SK-N-SH treated with all-trans-retinoic acid at 6 μM for 48 hours (cell line): ENCODE measurements around the gene RIMBP2.

Experiments used
- ATAC-seq: fragments of 200-7000 bp; cut with Tn5 transposase; 3 replicates; pipeline ENCODE4 v1.9.1; 2020; ENCODE audit warnings: mild to moderate bottlenecking, moderate library complexity
- ARNTL ChIP-seq: fragments of 450-650 bp; formaldehyde crosslinking; IDR thresholded peaks from 2 replicates; pipeline ENCODE4 v1.5.0; 2020; ENCODE audit warnings: low read depth, mild to moderate bottlenecking, moderate library complexity, borderline replicate concordance
- BACH2 ChIP-seq: fragments of 250-450 bp; sonication (Bioruptor Pico); IDR thresholded peaks from 2 replicates; pipeline ENCODE4 v1.9.0; 2021; ENCODE audit warnings: mild to moderate bottlenecking, borderline replicate concordance
- CSDC2 ChIP-seq: fragments of 250-450 bp; sonication (Bioruptor Pico); IDR thresholded peaks from 2 replicates; pipeline ENCODE4 v1.5.0; 2020; ENCODE audit warnings: mild to moderate bottlenecking, moderate library complexity
- ESRRG ChIP-seq: fragments of 250-450 bp; sonication (Bioruptor Pico); IDR thresholded peaks from 2 replicates; pipeline ENCODE4 v1.6.1; 2021; ENCODE audit warnings: mild to moderate bottlenecking
- GLIS3 ChIP-seq: fragments of 250-450 bp; sonication (Bioruptor Pico); IDR thresholded peaks from 2 replicates; pipeline ENCODE4 v1.5.0; 2020; ENCODE audit warnings: mild to moderate bottlenecking, moderate library complexity
- ISL1 ChIP-seq: fragments of 250-450 bp; sonication (Bioruptor Pico); IDR thresholded peaks from 2 replicates; pipeline ENCODE4 v2.1.2; 2022; ENCODE audit warnings: mild to moderate bottlenecking, moderate library complexity
- OSR1 ChIP-seq: fragments of 250-450 bp; sonication (Bioruptor Pico); IDR thresholded peaks from 2 replicates; pipeline ENCODE4 v1.8.0; 2022; ENCODE audit warnings: moderate library complexity, mild to moderate bottlenecking, inconsistent platforms
- PPARA ChIP-seq: fragments of 250-450 bp; sonication (Bioruptor Pico); IDR thresholded peaks from 2 replicates; pipeline ENCODE4 v1.5.0; 2020; ENCODE audit warnings: mild to moderate bottlenecking, borderline replicate concordance
- RARB ChIP-seq: fragments of 250-450 bp; sonication (Bioruptor Pico); IDR thresholded peaks from 2 replicates; pipeline ENCODE4 v1.8.0; 2021; ENCODE audit warnings: mild to moderate bottlenecking, moderate library complexity
- SNAI2 ChIP-seq: fragments of 250-450 bp; sonication (Bioruptor Pico); IDR thresholded peaks from 2 replicates; pipeline ENCODE4 v1.5.0; 2020; ENCODE audit warnings: mild to moderate bottlenecking, moderate library complexity
- TCF4 ChIP-seq: fragments of 250-450 bp; sonication (Bioruptor Pico); IDR thresholded peaks from 2 replicates; pipeline ENCODE4 v1.8.0; 2021; ENCODE audit warnings: mild to moderate bottlenecking, moderate library complexity, borderline replicate concordance
- TOX ChIP-seq: fragments of 250-450 bp; sonication (Bioruptor Pico); IDR thresholded peaks from 2 replicates; pipeline ENCODE4 v1.8.0; 2021; ENCODE audit warnings: mild to moderate bottlenecking, moderate library complexity, borderline replicate concordance
- ZC3H10 ChIP-seq: fragments of 250-450 bp; sonication (Bioruptor Pico); IDR thresholded peaks from 2 replicates; pipeline ENCODE4 v1.5.1; 2021; ENCODE audit warnings: mild to moderate bottlenecking, moderate library complexity
- ZFP3 ChIP-seq: fragments of 250-450 bp; sonication (Bioruptor Pico); IDR thresholded peaks from 2 replicates; pipeline ENCODE4 v1.5.0; 2020; ENCODE audit warnings: mild to moderate bottlenecking, moderate library complexity
- ZFP30 ChIP-seq: fragments of 450-650 bp; formaldehyde crosslinking; IDR thresholded peaks from 2 replicates; pipeline ENCODE4 v1.5.0; 2022; ENCODE audit warnings: mild to moderate bottlenecking, moderate library complexity
- ZNF565 ChIP-seq: fragments of 450-650 bp; formaldehyde crosslinking; conservative IDR thresholded peaks from 2 replicates; pipeline ENCODE4 v1.5.0; 2020; ENCODE audit warnings: low read depth, mild to moderate bottlenecking, moderate library complexity
- ZNF70 ChIP-seq: fragments of 450-650 bp; formaldehyde crosslinking; IDR thresholded peaks from 2 replicates; pipeline ENCODE4 v1.5.0; 2020; ENCODE audit warnings: mild to moderate bottlenecking, moderate library complexity
- ZNF8 ChIP-seq: fragments of 450-650 bp; formaldehyde crosslinking; IDR thresholded peaks from 2 replicates; pipeline ENCODE4 v1.5.0; 2020; ENCODE audit warnings: mild to moderate bottlenecking, moderate library complexity
- TF ChIP-seq, protein P1 (sequence below): fragments of 250-450 bp; sonication (Bioruptor Pico); IDR thresholded peaks from 2 replicates; pipeline ENCODE4 v1.8.0; 2020; ENCODE audit warnings: mild to moderate bottlenecking, moderate library complexity, borderline replicate concordance
- TF ChIP-seq, protein P2 (sequence below): fragments of 250-450 bp; sonication (Bioruptor Pico); IDR thresholded peaks from 2 replicates; pipeline ENCODE4 v1.8.0; 2021; ENCODE audit warnings: low read depth, mild to moderate bottlenecking, moderate library complexity, borderline replicate concordance
- TF ChIP-seq, protein P3 (sequence below): fragments of 250-450 bp; sonication (Bioruptor Pico); IDR thresholded peaks from 2 replicates; pipeline ENCODE4 v1.5.0; 2020; ENCODE audit warnings: mild to moderate bottlenecking, moderate library complexity

Gene RIMBP2

DNA sequence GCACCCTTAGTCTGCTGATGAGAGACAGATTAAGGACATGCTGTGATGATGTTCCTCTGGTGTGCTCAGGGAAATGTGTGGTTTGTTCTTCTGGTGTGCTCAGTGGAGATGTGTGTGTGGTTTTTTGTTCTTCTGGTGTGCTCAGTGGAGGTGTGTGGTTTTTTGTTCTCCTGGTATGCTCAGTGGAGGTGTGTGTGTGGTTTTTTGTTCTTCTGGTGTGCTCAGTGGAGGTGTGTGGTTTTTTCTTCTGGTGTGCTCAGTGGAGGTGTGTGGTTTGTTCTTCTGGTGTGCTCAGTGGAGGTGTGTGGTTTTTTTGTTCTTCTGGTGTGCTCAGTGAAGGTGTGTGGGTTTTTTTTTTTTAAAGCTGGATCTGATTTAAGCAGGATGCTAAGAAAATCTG, 363.0 kb downstream of the RIMBP2 start:
- TF ChIP-seq ESRRG (CRISPR knock-in tag): no peak
- no peak for TF ChIP-seq OSR1 (CRISPR knock-in tag)
- TF ChIP-seq, all 23 proteins: peak for 0
- no peak for ATAC-seq

DNA sequence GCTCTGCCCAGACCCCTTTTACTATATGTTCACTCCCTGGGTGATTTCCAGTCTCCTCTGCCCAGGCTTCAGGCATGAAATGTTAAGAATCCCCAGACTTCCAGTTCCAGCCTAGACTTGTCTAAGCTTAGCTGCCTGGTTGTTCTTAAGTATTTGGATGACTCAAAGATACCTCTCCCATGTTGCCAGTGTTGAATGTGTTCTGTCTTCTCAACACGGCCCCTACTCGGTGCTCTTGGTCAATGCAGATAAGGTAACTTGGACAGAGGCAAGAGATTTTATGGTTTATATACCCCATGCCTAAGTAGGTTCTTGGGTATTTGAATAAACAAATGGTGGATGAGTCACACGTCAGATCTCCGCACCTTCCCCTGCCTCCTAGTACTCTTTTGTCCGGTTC, 364.8 kb downstream of the RIMBP2 start:
- TF ChIP-seq ZC3H10 (CRISPR knock-in tag): no peak
- no peak for TF ChIP-seq ZNF565 (CRISPR knock-in tag)
- no peak for TF ChIP-seq ESRRG (CRISPR knock-in tag)
- no peak for TF ChIP-seq ISL1 (CRISPR knock-in tag)
- no peak for TF ChIP-seq ZNF70 (CRISPR knock-in tag)
- TF ChIP-seq RARB: no peak
- no peak for TF ChIP-seq OSR1 (CRISPR knock-in tag)
- TF ChIP-seq ZFP3 (CRISPR knock-in tag): no peak
- TF ChIP-seq, protein P1, sequence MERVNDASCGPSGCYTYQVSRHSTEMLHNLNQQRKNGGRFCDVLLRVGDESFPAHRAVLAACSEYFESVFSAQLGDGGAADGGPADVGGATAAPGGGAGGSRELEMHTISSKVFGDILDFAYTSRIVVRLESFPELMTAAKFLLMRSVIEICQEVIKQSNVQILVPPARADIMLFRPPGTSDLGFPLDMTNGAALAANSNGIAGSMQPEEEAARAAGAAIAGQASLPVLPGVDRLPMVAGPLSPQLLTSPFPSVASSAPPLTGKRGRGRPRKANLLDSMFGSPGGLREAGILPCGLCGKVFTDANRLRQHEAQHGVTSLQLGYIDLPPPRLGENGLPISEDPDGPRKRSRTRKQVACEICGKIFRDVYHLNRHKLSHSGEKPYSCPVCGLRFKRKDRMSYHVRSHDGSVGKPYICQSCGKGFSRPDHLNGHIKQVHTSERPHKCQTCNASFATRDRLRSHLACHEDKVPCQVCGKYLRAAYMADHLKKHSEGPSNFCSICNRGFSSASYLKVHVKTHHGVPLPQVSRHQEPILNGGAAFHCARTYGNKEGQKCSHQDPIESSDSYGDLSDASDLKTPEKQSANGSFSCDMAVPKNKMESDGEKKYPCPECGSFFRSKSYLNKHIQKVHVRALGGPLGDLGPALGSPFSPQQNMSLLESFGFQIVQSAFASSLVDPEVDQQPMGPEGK (CRISPR knock-in tag): no peak
- no peak for TF ChIP-seq ARNTL (CRISPR knock-in tag)
- no peak for TF ChIP-seq SNAI2 (CRISPR knock-in tag)
- TF ChIP-seq TCF4: no peak
- TF ChIP-seq, protein P2, sequence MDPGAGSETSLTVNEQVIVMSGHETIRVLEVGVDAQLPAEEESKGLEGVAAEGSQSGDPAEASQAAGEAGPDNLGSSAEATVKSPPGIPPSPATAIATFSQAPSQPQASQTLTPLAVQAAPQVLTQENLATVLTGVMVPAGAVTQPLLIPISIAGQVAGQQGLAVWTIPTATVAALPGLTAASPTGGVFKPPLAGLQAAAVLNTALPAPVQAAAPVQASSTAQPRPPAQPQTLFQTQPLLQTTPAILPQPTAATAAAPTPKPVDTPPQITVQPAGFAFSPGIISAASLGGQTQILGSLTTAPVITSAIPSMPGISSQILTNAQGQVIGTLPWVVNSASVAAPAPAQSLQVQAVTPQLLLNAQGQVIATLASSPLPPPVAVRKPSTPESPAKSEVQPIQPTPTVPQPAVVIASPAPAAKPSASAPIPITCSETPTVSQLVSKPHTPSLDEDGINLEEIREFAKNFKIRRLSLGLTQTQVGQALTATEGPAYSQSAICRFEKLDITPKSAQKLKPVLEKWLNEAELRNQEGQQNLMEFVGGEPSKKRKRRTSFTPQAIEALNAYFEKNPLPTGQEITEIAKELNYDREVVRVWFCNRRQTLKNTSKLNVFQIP (CRISPR knock-in tag): no peak
- no peak for ATAC-seq

DNA sequence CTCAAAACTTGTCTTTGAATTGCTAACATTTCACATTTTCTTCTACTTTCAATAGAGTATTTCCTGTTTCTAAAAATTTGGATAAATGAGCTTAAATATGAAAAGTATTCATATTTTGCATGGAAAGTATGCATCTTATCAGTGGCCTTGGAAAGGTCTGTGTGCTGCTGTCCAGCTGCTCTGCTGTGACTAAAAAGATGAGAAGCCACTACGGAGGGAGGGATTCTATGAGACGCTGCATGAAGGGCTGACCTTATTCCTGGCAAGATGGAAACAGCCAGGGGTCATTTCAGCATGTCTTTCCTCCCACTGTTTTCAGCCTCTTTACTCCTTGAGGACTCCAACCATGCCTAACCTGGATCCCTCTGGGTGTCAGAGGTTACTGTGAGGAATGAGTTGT, 365.4 kb downstream of the RIMBP2 start:
- ATAC-seq: no peak
- TF ChIP-seq BACH2: no peak
- TF ChIP-seq, protein P3, sequence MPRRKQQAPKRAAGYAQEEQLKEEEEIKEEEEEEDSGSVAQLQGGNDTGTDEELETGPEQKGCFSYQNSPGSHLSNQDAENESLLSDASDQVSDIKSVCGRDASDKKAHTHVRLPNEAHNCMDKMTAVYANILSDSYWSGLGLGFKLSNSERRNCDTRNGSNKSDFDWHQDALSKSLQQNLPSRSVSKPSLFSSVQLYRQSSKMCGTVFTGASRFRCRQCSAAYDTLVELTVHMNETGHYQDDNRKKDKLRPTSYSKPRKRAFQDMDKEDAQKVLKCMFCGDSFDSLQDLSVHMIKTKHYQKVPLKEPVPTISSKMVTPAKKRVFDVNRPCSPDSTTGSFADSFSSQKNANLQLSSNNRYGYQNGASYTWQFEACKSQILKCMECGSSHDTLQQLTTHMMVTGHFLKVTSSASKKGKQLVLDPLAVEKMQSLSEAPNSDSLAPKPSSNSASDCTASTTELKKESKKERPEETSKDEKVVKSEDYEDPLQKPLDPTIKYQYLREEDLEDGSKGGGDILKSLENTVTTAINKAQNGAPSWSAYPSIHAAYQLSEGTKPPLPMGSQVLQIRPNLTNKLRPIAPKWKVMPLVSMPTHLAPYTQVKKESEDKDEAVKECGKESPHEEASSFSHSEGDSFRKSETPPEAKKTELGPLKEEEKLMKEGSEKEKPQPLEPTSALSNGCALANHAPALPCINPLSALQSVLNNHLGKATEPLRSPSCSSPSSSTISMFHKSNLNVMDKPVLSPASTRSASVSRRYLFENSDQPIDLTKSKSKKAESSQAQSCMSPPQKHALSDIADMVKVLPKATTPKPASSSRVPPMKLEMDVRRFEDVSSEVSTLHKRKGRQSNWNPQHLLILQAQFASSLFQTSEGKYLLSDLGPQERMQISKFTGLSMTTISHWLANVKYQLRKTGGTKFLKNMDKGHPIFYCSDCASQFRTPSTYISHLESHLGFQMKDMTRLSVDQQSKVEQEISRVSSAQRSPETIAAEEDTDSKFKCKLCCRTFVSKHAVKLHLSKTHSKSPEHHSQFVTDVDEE (CRISPR knock-in tag): no peak
- no peak for TF ChIP-seq TOX
- TF ChIP-seq ZFP30 (CRISPR knock-in tag): no peak
- TF ChIP-seq TCF4: no peak
- TF ChIP-seq OSR1 (CRISPR knock-in tag): no peak
- no peak for TF ChIP-seq ZNF70 (CRISPR knock-in tag)
- no peak for TF ChIP-seq CSDC2 (CRISPR knock-in tag)
- no peak for TF ChIP-seq PPARA (CRISPR knock-in tag)
- no peak for TF ChIP-seq ZNF8 (CRISPR knock-in tag)
- no peak for TF ChIP-seq ZFP3 (CRISPR knock-in tag)
- TF ChIP-seq, protein P2 (CRISPR knock-in tag): no peak
- no peak for TF ChIP-seq GLIS3 (CRISPR knock-in tag)
- no peak for TF ChIP-seq ESRRG (CRISPR knock-in tag)
- no peak for TF ChIP-seq ISL1 (CRISPR knock-in tag)
- no peak for TF ChIP-seq ZNF565 (CRISPR knock-in tag)

DNA sequence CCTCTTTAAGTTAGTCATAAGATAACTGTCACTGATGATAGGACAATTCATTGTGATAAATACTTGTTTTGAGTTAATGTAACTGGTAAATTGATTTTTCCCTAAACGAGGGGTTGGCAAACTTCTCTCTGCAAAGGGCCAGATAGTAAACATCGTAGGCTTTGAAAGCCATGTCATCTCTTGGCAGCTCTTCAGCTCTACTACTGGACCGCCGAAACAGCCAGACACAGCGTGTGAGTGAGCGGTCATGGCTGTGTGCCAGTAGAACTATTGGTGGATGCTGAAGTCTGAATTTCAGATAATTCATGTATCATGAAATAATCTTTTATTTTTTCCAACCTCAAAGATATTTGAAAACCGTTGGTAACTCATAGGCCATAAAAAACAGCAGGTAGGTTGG, 368.5 kb downstream of the RIMBP2 start:
- ATAC-seq: no peak
- TF ChIP-seq ZFP3 (CRISPR knock-in tag) (no peak), ZNF70 (CRISPR knock-in tag) (no peak), GLIS3 (CRISPR knock-in tag) (no peak), TOX (no peak), ISL1 (CRISPR knock-in tag) (no peak; the same call in 1 of the 2 replicates), ESRRG (CRISPR knock-in tag) (no peak), OSR1 (CRISPR knock-in tag) (no peak), ZFP30 (CRISPR knock-in tag) (no peak), ARNTL (CRISPR knock-in tag) (no peak), BACH2 (no peak)
- TF ChIP-seq, protein P1 (CRISPR knock-in tag): no peak
- TF ChIP-seq, protein P3 (CRISPR knock-in tag): no peak
